RWPE1 (cell line): Measurements from ENCODE around the gene COPS2.

Experiments used
- CTCF ChIA-PET: fragments of 350-600 bp; sonication (Branson Sonifier 250); formaldehyde crosslinking; extraction: SDS; loops from one replicate; lab custom pipeline; 2021; lab: Yijun Ruan, JAX
- POLR2A ChIA-PET: fragments of 400-600 bp; formaldehyde crosslinking; extraction: SDS; loops from one replicate; lab custom pipeline; 2020; ENCODE audit warnings: antibody characterized with exemption; ENCODE audit not compliant: low non-redundant PET; lab: Yijun Ruan, JAX
- DNase-seq: peaks from one replicate; pipeline ENCODE4 v3.0.0; 2012; ENCODE audit warnings: low spot score
- H3K27ac ChIP-seq: fragments of 450-650 bp; 2 replicates; pipeline ENCODE4 v1.5.1; 2017
- TF ChIP-seq, protein P1 (sequence below): fragments of 450-650 bp; conservative IDR thresholded peaks from 2 replicates; pipeline ENCODE4 v1.5.1; 2017; ENCODE audit warnings: low read depth, mild to moderate bottlenecking

COPS2 gene

DNA sequence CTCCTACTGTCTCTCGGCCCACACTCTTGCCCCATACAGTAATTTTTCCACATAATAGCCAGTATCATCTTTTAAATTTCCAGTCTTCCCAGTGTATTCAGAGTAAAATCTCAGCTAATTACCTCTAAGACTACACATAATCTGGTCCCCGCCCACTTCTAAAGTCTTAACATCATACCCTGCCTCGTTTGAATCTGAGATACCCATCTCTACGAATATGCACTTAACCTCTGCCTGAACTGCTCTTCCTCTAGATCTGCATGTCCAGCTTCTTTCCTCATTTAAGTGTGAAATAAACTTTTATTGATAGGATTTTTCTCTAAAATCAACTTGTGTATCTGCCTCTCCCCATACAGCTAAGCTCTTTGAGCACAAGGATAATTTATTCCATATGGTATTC lies 34.6 kb downstream of the COPS2 start:
- POLR2A ChIA-PET, result interaction anchor here (0.6 kb wide), 1 partner anchor 157 kb away, joined by 3 read pairs; the partner anchor contains the start of gene SHC4
- CTCF ChIA-PET, result no interaction called here
- no peak overlapping the region for H3K27ac ChIP-seq
- DNase-seq, result no peak
- TF ChIP-seq, protein P1, sequence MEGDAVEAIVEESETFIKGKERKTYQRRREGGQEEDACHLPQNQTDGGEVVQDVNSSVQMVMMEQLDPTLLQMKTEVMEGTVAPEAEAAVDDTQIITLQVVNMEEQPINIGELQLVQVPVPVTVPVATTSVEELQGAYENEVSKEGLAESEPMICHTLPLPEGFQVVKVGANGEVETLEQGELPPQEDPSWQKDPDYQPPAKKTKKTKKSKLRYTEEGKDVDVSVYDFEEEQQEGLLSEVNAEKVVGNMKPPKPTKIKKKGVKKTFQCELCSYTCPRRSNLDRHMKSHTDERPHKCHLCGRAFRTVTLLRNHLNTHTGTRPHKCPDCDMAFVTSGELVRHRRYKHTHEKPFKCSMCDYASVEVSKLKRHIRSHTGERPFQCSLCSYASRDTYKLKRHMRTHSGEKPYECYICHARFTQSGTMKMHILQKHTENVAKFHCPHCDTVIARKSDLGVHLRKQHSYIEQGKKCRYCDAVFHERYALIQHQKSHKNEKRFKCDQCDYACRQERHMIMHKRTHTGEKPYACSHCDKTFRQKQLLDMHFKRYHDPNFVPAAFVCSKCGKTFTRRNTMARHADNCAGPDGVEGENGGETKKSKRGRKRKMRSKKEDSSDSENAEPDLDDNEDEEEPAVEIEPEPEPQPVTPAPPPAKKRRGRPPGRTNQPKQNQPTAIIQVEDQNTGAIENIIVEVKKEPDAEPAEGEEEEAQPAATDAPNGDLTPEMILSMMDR, result no peak

DNA sequence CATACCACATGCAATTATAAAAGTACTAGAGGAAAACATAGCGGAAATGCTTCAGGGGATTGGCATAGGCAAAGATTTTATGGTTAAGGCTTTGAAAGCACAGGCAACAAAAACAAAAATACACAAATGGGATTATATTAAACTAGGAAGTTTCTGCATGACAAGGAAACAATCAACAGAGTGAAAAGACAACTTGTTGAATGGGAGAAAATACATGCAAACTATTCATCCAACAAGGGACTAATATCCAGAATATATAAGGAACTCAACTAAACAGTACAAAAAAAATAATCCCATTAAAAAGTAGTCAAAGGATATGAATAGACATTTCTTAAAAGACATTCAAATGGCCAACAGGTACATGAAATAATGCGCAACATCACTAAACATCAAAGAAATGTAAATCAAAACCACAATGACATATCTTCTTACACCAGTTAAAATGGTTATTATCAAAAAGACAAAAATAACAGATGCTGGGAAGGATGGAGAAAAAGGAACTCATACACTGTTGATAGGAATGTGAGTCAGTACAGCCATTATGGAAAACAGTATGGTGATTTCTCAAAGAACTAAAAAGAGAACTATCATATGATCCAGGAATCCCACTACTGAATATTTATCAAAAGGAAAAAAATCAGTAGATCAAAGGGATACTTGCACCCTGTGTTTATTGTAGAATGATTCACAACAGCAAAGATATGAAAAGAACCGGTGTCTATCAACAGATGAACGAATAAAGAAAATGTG lies 39.1 kb downstream of the COPS2 start:
- TF ChIP-seq, protein P1, result no peak
- no peak for DNase-seq
- CTCF ChIA-PET, result interaction anchor here (0.6 kb wide), 2 partner anchors 9 to 14 kb away, joined by 3 to 5 read pairs; no protein-coding TSS in a partner anchor
- POLR2A ChIA-PET, result no interaction called here
- no peak overlapping the region for H3K27ac ChIP-seq

DNA sequence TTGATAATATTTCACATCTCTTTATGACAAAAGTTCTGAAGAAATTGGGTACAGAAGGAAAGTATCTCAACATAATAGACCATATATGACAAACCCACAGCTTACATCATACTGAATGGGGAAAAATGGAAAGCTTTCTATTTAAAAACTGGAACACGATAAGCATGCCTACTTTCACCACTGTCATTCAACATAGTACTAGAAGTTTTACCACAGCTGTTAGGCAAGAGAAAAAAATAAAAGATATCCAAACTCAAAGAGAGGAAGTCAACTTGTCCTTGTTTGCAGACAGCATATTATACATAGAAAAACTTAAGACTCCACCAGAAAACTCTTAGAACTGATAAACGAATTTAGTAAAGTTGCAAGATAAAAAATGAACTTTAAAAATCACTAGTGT lies 40.3 kb downstream of the COPS2 start:
- DNase-seq, result no peak
- TF ChIP-seq, protein P1, result no peak
- H3K27ac ChIP-seq, result no peak overlapping the region
- POLR2A ChIA-PET, result no interaction called here
- CTCF ChIA-PET, result interaction anchor here (0.7 kb wide), 1 partner anchor 210 kb away, joined by 4 read pairs; no protein-coding TSS in a partner anchor

DNA sequence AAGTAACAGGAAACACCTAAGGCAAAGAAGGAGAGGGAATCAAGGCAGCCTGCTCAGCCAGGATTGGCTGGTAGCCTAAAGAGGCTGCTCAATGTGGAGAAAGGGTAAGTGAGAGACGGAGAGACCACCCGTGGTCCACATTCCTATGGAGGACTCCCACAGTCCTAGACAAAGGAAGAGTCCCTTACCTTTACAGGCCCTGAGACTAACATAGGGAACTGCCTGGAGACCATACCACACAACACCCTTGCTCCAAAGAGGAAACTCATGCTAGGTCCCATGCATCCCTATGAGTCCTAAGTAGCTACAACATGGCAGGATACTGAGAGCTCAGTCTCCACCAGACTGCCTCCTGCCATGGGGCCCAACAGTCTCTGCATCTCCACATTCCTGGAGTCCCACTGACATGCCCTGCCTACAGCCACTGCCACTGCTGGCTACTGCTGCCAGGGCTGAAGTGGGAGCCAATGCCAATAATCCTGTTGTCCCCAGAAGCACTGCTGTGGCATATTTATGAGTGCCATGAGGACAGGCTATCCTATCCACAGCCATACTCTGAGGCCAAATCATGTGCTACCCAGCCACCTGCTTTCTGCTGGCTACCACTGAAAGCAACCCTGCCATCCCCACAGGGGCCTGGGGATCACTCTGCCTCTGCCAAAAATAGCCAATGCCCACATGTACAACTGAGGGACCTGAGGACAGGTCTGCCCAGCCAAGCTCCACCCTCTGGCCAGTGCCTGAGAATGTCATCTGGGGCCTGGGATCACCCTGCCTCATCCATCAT lies 45.0 kb downstream of the COPS2 start:
- TF ChIP-seq, protein P1, result no peak
- ChIA-PET POLR2A (no interaction called here), CTCF (interaction anchor here (0.6 kb wide), 1 partner anchor 426 kb away, joined by 7 read pairs; no protein-coding TSS in a partner anchor)
- H3K27ac ChIP-seq, result no peak overlapping the region
- no peak for DNase-seq

DNA sequence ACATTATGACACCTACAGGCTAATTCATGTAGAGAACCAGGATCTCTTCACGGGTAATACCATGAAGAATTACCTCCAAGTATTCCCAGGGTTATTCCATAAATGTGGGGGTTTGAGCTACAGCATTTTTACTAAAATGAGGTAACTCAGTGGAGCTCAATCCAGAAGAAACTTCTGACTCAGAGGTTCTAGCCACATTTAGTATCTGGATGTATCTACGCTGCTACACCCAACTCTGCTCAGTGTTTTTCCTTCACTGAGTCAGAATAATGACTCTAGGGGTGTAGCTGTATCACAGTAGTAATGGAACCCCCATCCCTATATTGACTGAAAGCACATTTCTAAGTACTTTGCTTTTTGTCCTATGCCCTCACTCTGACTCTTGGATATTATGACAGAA lies 52.4 kb downstream of the COPS2 start:
- DNase-seq, result no peak
- TF ChIP-seq, protein P1, result no peak
- POLR2A ChIA-PET, result no interaction called here
- CTCF ChIA-PET, result interaction anchor here (0.7 to 0.9 kb wide), 2 partner anchors 27 to 1159 kb away, joined by 3 to 4 read pairs; no protein-coding TSS in a partner anchor
- no peak overlapping the region for H3K27ac ChIP-seq

DNA sequence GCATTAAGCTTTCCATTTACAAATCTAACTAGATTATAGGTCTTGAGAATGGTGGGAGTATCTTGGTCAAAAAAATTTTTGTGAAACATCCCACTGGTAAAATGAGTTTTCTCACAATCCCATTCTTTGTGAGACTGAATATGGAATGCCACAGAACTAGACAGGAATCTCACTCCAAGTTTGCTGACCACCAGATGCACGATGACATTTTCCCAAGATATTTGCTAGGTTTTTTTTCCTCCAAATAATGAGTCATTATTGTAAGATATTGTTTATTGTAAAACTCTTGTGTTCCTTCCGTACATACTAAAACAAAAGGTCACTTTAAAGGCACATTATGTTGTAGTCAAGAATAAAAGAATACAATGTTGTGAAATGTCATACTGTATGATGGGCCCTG lies 53.9 kb downstream of the COPS2 start:
- TF ChIP-seq, protein P1, result no peak
- DNase-seq, result no peak
- POLR2A ChIA-PET, result no interaction called here
- CTCF ChIA-PET, result interaction anchor here (0.6 kb wide), 2 partner anchors 9 to 11 kb away, joined by 3 read pairs; no protein-coding TSS in a partner anchor
- no peak overlapping the region for H3K27ac ChIP-seq
